Activated naive CD4-positive, alpha-beta T cell treated with anti-CD3 and anti-CD28 coated beads, Interleukin-2, amount 10 ng/mL, durations not matched to agents 7 days and 5 days (primary cell): ENCODE measurements around the gene ISL2.
A peak's percentile ranks its signal among the peaks of the same experiment; 100 is the strongest.

Experiments
- CTCF ChIA-PET: fragments of 350-600 bp; sonication (Branson Sonifier 250); formaldehyde crosslinking; loops from one replicate; lab custom pipeline; 2021; ENCODE audit warnings: antibody characterized with exemption; lab: Charles Lee
- DNase-seq: peaks from one replicate; pipeline ENCODE4 v3.0.0-alpha.2; 2020
- H3K27ac Mint-ChIP-seq: one replicate; pipeline ENCODE4 v1.8.0; 2021; ENCODE audit warnings: mild to moderate bottlenecking, moderate library complexity, mixed read lengths
- H3K27me3 Mint-ChIP-seq: one replicate; pipeline ENCODE4 v1.8.0; 2021; ENCODE audit warnings: mild to moderate bottlenecking, mixed read lengths
- H3K36me3 Mint-ChIP-seq: one replicate; pipeline ENCODE4 v1.8.0; 2021; ENCODE audit warnings: mixed read lengths
- H3K4me1 Mint-ChIP-seq: one replicate; pipeline ENCODE4 v1.8.0; 2021; ENCODE audit warnings: mixed read lengths
- H3K4me3 Mint-ChIP-seq: one replicate; pipeline ENCODE4 v1.8.0; 2021; ENCODE audit warnings: mild to moderate bottlenecking, moderate library complexity, mixed read lengths
- H3K9me3 Mint-ChIP-seq: one replicate; pipeline ENCODE4 v1.8.0; 2021; ENCODE audit warnings: mixed read lengths

ISL2 gene

GRCh38 chr15:76333720-76334437, 2.7 kb upstream of the ISL2 start:
- H3K27ac Mint-ChIP-seq: peak overlapping the region; percentile 39
- CTCF ChIA-PET: interaction anchor here (0.7 to 3.1 kb wide), 7 partner anchors 11 to 143 kb away, joined by 3 to 20 read pairs (median 3); no protein-coding TSS in a partner anchor
- H3K4me1 Mint-ChIP-seq: peaks cover 40% of the 10 kb centered on the region
- H3K9me3 Mint-ChIP-seq: no peaks in the 10 kb centered on the region
- H3K27me3 Mint-ChIP-seq: peaks cover 86% of the 10 kb centered on the region
- peaks cover 3% of the 10 kb centered on the region for H3K36me3 Mint-ChIP-seq
- DNase-seq: no peak
- no peak overlapping the region for H3K4me3 Mint-ChIP-seq

- peak overlapping the region; percentile 77 for H3K4me3 Mint-ChIP-seq
- no peak for DNase-seq
- peaks cover 88% of the 10 kb centered on the region for H3K27me3 Mint-ChIP-seq
- H3K9me3 Mint-ChIP-seq: no peaks in the 10 kb centered on the region
- peaks cover 3% of the 10 kb centered on the region for H3K36me3 Mint-ChIP-seq
- H3K27ac Mint-ChIP-seq: no peak overlapping the region
- H3K4me1 Mint-ChIP-seq: peaks cover 46% of the 10 kb centered on the region
- CTCF ChIA-PET: interaction anchor here (0.7 to 3.1 kb wide), 7 partner anchors 10 to 144 kb away, joined by 3 to 20 read pairs (median 4); no protein-coding TSS in a partner anchor
Measured at GRCh38 chr15:76334438-76335306, 1.9 kb upstream of the ISL2 start.

DNA sequence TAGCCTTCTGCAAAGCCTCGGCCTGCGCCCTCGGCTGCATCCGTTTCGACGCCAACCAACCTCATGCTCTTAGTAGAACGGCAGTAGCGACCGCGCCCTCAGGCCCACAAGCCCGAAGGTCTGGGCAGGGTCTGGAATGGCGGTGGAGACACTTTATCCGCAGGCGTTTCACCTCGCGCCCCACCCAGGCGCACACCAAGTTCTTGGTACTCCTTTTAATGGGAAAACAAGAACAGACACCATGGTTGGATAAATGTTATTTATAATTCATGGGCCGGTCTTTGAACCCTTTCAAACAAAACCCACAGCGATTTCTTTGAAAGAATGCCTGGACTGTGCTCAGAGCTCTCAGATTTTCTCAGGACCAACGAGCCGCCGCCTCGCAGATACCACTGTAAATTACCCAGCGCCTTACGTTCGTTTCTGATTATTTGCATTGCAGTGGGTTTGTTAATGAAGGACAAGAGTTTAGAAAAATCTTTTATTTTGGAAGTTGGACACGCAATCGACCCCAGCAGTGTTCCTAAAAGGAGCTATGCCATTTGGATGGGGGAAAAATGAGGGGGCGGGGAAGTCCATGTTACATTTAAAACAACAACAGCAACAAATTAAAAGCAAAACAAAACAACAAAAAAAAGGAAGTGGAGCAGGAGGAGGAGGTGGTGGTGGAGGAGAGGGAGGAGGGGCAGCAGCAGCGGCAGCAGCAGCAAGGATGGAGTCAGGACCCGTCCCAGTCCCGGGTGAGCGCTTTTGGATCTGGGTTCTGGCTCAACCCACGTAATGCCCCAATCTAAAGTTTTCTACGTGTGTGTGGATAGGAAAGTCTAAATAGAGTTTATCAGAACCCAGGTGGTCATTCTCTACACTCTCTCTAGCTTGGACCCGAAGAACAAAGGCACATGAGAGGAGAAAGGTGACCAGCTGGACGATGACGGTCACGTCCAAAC, 993 bp upstream of the ISL2 start:
- peak overlapping the region; percentile 67 for H3K27ac Mint-ChIP-seq

DNA sequence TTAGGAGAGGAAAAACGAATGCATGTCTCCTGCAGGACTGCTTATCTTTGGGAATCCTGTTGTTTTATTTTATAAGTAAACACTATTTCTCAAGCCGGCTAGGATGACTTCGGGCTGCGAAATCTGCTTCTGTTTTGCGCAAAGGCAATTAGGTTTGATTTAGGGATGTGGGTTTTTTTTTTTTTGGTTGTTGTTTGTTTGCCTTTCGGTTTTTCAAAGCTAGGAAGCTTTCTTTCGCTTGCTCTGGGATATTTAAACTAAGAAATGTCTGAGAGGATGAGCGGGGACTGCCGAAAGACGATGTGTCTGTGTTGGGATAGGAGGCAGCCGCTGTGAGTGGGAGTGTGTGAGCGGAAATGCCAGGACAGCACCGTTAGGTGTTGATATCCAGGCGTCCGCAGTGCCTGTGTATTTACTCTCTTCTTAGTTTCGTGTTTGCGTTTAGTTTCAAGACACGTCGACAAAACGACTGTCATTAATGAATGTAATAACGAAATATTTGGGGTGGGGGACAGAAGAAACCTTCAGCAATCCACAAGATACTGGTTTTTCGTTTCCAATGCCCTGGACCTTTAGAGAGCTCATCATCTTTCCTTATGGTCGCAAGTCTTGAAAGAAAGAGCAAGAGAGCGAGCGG, 604 bp downstream of the ISL2 start:
- CTCF ChIA-PET: no interaction called here
- H3K36me3 Mint-ChIP-seq: peaks cover 6% of the 10 kb centered on the region
- DNase-seq: peak; percentile 38
- H3K27me3 Mint-ChIP-seq: peaks cover 99% of the 10 kb centered on the region
- no peaks in the 10 kb centered on the region for H3K9me3 Mint-ChIP-seq
- H3K27ac Mint-ChIP-seq: peak overlapping the region; percentile 65
- peak overlapping the region; percentile 77 for H3K4me3 Mint-ChIP-seq
- peaks cover 69% of the 10 kb centered on the region for H3K4me1 Mint-ChIP-seq

More for the DNA sequence above, 993 bp upstream of the ISL2 start:
- Mint-ChIP-seq H3K4me3 (peak overlapping the region; percentile 77), H3K9me3 (no peaks in the 10 kb centered on the region), H3K4me1 (peaks cover 55% of the 10 kb centered on the region), H3K36me3 (peaks cover 3% of the 10 kb centered on the region), H3K27me3 (peaks cover 90% of the 10 kb centered on the region)
- DNase-seq: peak; percentile 50
- CTCF ChIA-PET: interaction anchor here (2.0 to 3.1 kb wide), 2 partner anchors 100 to 145 kb away, joined by 5 to 20 read pairs; no protein-coding TSS in a partner anchor

- Mint-ChIP-seq H3K9me3 (no peaks in the 10 kb centered on the region), H3K4me1 (peaks cover 70% of the 10 kb centered on the region), H3K4me3 (peak overlapping the region; percentile 77), H3K27me3 (peaks cover 97% of the 10 kb centered on the region), H3K27ac (peak overlapping the region; percentile 42), H3K36me3 (peaks cover 6% of the 10 kb centered on the region)
- peak; percentile 35 for DNase-seq
- CTCF ChIA-PET: no interaction called here
Measured at GRCh38 chr15:76337696-76338485, 1.3 kb downstream of the ISL2 start.

DNA sequence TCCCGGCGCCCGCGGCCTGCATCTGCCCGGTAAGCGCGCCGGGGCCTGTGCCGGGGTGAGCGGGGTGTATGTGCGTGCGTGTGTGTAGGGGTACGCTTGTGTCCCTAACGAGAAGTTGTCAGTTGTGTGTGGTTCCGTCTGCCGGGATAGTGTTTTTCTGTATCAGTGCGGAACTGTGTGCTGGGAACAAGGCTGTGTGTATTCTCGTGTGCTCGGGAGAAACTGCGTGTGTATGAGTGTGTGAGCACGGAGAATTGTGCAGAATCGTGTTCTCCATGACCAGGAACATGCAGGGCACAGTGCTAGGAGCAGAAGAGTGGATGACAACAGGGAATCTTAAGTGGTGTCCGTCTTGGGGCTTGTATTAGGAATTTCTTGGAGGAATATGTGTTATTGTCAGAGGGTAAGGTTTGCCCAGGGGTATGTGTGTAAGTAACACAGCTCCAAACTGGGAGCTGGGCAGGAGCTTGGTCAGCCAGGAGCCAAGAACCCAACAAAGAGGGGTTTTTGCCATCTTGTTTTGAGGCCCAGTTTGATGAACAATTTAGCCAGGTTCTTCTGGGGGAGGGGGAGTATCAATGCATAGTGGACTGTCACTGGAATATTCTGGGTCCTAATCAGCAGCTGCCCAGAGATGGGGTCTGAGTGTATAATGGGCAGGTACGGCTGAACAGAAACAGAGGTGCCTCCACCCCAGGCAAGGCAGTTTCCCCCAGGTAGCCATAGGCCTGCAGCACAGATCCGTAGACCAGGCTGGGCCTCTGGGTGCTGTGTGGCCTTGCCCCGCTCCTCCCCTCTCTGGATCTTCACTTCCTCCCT, 2.1 kb downstream of the ISL2 start:
- H3K4me1 Mint-ChIP-seq: peaks cover 78% of the 10 kb centered on the region
- DNase-seq: no peak
- peaks cover 6% of the 10 kb centered on the region for H3K36me3 Mint-ChIP-seq
- H3K9me3 Mint-ChIP-seq: no peaks in the 10 kb centered on the region
- H3K4me3 Mint-ChIP-seq: peak overlapping the region; percentile 40
- H3K27ac Mint-ChIP-seq: peak overlapping the region; percentile 11
- CTCF ChIA-PET: no interaction called here
- peaks cover 97% of the 10 kb centered on the region for H3K27me3 Mint-ChIP-seq

DNA sequence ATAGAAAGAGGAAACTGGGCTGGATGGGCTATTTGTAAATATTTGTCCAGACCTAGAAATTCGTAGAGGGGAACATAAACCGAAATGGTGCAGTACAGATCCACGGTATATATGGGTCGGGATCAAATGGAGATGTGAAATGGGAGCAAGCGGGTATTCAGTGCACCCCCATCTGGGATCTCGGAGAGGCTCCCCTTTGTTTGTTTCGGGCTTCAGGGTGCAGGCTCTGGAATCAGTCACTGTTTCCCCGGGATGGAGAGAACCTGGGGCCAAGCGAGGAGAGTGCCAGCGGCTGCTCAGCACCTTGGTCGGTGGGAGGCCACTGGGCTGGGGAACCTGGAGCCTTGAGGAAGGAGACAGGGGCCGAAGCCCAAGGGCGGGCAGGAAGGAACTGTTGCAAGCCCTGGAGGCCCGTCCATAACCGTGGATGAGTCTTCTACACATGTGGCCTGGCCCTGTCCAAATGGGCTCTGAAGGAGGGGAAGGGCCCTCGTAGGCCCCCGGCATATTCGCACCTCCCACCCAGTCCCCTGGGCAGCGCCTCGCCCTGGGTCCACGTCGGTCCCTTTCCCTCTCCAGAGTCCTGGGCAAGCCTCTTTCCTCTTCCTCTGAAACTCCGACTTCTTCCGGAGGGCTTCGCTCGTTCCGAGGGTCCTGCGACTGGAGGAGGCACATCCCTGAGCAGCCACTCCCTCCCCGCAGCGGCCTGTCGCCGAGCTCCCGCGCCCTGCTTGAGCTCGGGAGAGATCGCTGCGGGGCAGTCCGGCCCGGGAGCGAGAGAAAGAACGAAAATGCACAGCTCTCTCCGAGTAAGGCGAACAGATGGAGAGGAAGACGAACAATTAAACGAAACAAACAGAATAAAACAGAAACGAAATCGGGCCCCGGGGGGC, 3.0 kb downstream of the ISL2 start:
- peaks cover 6% of the 10 kb centered on the region for H3K36me3 Mint-ChIP-seq
- no peak for DNase-seq
- no peak overlapping the region for H3K27ac Mint-ChIP-seq
- peak overlapping the region; percentile 71 for H3K4me3 Mint-ChIP-seq
- peaks cover 98% of the 10 kb centered on the region for H3K27me3 Mint-ChIP-seq
- CTCF ChIA-PET: no interaction called here
- peaks cover 74% of the 10 kb centered on the region for H3K4me1 Mint-ChIP-seq
- no peaks in the 10 kb centered on the region for H3K9me3 Mint-ChIP-seq

- CTCF ChIA-PET: no interaction called here
- Mint-ChIP-seq H3K4me1 (peaks cover 69% of the 10 kb centered on the region), H3K27ac (peak overlapping the region; percentile 28)
Measured at GRCh38 chr15:76340198-76340802, 3.7 kb downstream of the ISL2 start.

DNA sequence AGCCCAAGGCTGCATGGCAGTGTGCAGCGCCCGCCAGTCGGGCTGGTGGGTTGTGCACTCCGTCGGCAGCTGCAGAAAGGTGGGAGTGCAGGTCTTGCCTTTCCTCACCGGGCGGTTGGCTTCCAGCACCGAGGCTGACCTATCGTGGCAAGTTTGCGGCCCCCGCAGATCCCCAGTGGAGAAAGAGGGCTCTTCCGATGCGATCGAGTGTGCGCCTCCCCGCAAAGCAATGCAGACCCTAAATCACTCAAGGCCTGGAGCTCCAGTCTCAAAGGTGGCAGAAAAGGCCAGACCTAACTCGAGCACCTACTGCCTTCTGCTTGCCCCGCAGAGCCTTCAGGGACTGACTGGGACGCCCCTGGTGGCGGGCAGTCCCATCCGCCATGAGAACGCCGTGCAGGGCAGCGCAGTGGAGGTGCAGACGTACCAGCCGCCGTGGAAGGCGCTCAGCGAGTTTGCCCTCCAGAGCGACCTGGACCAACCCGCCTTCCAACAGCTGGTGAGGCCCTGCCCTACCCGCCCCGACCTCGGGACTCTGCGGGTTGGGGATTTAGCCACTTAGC, 4.3 kb downstream of the ISL2 start:
- Mint-ChIP-seq H3K27me3 (peaks cover 97% of the 10 kb centered on the region), H3K4me1 (peaks cover 69% of the 10 kb centered on the region), H3K9me3 (no peaks in the 10 kb centered on the region), H3K27ac (peak overlapping the region; percentile 28), H3K4me3 (peak overlapping the region; percentile 71), H3K36me3 (peaks cover 3% of the 10 kb centered on the region)
- DNase-seq: peak; percentile 55
- CTCF ChIA-PET: no interaction called here

More at GRCh38 chr15:76340198-76340802, 3.7 kb downstream of the ISL2 start:
- no peaks in the 10 kb centered on the region for H3K9me3 Mint-ChIP-seq
- DNase-seq: peak; percentile 45
- H3K36me3 Mint-ChIP-seq: peaks cover 6% of the 10 kb centered on the region
- peak overlapping the region; percentile 71 for H3K4me3 Mint-ChIP-seq
- H3K27me3 Mint-ChIP-seq: peaks cover 97% of the 10 kb centered on the region

DNA sequence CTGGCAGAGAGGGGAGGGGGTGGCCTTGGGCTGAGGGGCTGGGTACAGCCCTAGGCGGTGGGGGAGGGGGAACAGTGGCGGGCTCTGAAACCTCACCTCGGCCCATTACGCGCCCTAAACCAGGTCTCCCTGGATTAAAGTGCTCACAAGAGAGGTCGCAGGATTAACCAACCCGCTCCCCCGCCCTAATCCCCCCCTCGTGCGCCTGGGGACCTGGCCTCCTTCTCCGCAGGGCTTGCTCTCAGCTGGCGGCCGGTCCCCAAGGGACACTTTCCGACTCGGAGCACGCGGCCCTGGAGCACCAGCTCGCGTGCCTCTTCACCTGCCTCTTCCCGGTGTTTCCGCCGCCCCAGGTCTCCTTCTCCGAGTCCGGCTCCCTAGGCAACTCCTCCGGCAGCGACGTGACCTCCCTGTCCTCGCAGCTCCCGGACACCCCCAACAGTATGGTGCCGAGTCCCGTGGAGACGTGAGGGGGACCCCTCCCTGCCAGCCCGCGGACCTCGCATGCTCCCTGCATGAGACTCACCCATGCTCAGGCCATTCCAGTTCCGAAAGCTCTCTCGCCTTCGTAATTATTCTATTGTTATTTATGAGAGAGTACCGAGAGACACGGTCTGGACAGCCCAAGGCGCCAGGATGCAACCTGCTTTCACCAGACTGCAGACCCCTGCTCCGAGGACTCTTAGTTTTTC, 4.9 kb downstream of the ISL2 start:
- no peak for DNase-seq
- CTCF ChIA-PET: no interaction called here
- Mint-ChIP-seq H3K27me3 (peaks cover 97% of the 10 kb centered on the region), H3K4me1 (peaks cover 64% of the 10 kb centered on the region), H3K9me3 (no peaks in the 10 kb centered on the region), H3K4me3 (peak overlapping the region; percentile 71), H3K27ac (peak overlapping the region; percentile 73), H3K36me3 (peaks cover 3% of the 10 kb centered on the region)
